GM19455 (cell line): ENCODE results near the gene HPDL.
"Not testable (repeated sequence)": the region's sequence is repeated elsewhere in the genome, so short reads cannot be mapped to it uniquely, and the experiment has no call there.

ENCODE experiments used
- ATAC-seq: cut with Tn5 transposase; IDR thresholded peaks from one replicate; pipeline ENCODE4 v1.9.1; 2021; ENCODE audit not compliant: unreplicated experiment

The HPDL gene

DNA sequence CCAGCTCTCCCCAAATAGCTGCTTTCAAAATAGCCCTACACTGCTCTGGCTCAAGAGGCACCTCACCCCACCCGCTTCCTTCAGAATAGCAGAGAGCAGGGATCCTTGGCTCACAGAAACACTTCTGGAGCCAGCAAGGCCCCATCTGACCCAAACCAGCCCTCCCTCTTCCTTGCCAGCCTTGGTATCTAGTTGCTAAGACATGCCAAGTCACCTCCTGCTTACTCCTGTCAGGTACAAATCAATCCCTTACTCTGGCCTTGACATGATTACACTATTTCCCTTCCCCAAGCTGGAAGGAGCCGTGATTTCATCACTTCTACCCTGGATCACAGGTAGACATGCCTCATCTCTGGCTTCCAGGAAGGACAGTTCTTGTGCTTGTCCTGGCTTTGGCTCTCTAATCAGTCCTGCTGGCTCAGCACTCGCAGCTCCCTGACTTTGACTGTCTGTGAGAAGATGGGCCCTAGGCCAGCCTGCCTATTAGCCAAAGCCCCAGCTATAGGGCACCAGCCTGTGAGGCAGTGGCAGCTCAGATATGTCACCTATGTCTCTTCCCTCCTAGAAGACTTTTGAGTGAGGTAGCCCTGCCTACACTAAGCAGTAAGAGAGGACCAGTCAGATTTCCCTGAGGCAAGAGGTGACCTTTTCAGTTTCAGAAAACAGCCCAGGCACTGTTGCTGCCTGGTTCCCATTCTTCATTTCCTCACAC lies 22.4 kb downstream of the HPDL start:
- no peak for ATAC-seq

GRCh38 chr1:45351508-45351907 lies 24.8 kb downstream of the HPDL start:
- no peak for ATAC-seq

DNA sequence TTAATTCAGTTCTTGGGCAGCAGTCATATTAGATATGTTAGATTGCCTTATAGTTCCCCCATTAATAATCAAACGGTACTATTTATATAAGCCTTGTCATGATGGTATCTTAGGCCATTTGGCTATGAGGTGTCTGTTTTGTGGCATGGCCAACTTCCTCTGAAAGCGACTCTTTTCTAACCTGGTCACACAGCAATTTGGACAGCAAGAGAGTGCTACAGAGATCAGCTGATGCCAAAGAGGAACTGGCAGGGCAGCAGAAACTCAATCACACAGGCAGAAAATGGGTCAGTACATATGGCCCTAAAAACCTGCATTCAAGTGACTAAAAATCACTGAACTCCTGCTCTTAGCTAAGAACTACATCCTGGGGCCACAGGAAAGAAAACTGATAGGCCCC lies 27.0 kb downstream of the HPDL start:
- no peak for ATAC-seq

GRCh38 chr1:45354838-45355237 lies 28.1 kb downstream of the HPDL start:
- ATAC-seq, result no peak

DNA sequence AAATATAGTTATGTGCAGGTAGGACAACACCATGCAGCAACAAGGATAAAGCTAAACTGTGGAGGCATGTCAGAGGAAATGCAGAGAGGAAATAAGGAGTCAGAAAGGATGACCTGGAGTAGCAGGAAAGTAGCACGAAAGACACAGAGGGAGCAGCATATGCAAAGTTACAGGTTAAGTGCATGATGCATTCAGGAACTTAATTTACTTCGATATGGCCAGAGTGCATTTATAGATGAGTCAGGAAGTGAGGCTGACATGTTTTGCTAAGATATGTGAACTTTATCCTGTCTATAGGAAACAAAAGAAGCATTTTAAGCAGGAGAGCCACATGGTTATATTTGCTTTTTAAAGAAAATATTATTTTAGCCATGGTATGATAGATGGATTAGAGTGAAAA lies 29.0 kb downstream of the HPDL start:
- no peak for ATAC-seq

- no peak for ATAC-seq
Measured at GRCh38 chr1:45356186-45356585, 29.5 kb downstream of the HPDL start.

GRCh38 chr1:45359882-45360513 lies 33.3 kb downstream of the HPDL start:
- no peak for ATAC-seq

GRCh38 chr1:45360981-45361380 lies 34.3 kb downstream of the HPDL start:
- not testable (repeated sequence) for ATAC-seq

- ATAC-seq, result no peak
Measured at GRCh38 chr1:45364294-45364693, 37.6 kb downstream of the HPDL start.

DNA sequence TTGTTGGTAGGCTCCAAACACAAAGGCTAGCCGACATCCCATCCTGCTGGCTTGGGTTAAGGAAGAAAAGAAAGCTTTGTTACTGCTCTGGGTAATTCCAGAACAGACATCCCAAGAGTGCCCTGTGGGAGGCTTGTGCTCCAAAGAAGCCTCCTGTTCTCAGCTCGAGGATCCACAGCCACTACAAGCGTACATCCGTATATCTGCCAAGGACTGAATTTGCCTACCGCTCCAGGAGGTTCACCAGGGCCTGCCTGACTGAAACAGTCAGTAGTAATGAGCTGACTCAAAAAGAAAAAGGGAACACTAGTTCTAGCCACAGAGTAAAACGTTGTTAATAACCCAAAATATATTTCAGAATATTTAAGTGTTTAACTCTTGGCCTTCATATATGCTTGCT lies 38.4 kb downstream of the HPDL start:
- peak; percentile 80 for ATAC-seq

DNA sequence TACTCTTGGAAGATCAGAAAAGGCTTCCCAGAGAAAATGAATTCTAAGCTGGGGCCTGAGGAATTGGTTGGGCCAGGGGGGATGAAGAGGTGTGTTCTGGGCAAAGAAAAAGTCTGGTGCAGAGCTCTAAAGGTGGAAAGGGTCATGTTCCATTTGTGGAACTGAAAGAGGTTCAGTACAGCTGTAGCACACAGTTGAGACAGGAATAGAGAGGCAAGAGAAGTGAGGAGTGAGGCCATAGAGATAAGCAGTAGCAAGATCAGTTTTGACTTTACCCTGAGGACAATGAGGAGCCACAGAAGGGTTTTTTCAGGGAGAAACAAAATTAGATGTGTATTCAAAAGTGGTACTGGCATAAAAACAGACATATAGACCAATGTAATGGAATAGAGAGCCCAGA lies 43.9 kb downstream of the HPDL start:
- ATAC-seq, result peak; percentile 74

- ATAC-seq, result no peak
Measured at GRCh38 chr1:45373573-45373972, 46.9 kb downstream of the HPDL start.

GRCh38 chr1:45375104-45376090 lies 48.7 kb downstream of the HPDL start:
- ATAC-seq, result no peak

DNA sequence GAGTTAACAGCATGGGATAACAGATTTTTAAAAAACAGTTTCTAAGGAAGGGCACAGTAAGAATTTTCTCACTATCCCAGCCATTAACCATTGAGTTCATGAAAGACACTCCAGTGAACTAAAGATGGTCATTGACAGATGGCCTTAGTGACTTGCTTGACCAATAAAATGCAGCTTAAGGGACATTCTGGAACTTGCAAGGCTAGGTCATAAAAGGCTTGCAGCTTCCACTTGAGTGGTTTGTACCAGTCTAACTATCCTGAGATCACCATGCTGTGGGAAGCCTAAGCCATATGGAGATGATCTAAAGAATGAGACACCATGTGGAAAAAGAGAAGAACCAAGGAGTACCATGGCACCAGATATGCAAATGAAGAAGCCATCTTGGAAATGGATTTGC lies 51.5 kb downstream of the HPDL start:
- no peak for ATAC-seq
